Limb (tissue), 2 donors: ENCODE data around the gene ZNF354B.
"Not testable (repeated sequence)": the region's sequence is repeated elsewhere in the genome, so short reads cannot be mapped to it uniquely, and the experiment has no call there.

ENCODE experiments used
- DNase-seq, 2 donors: peaks; one replicate each; pipeline ENCODE4 v3.0.0-alpha.2; 2016; ENCODE audit errors: extremely low spot score in 2 of 2

Gene ZNF354B

GRCh38 chr5:178859625-178860521, at the start of gene ZNF354B:
Gene ZNF354B, plus strand, starts transcription at chr5:178859953. Its CDS starts 1,095 bp downstream, at chr5:178861048.
- peak; percentile 89 to 90 for DNase-seq

GRCh38 chr5:178817506-178817905, 42.2 kb upstream of the ZNF354B start:
- DNase-seq: no peak

- DNase-seq: no peak
Observed at GRCh38 chr5:178818094-178818493, 41.7 kb upstream of the ZNF354B start.

- no peak for DNase-seq
Observed at GRCh38 chr5:178820001-178820400, 39.8 kb upstream of the ZNF354B start.

- no peak for DNase-seq
Observed at GRCh38 chr5:178825444-178825843, 34.3 kb upstream of the ZNF354B start.

- no peak for DNase-seq
Observed at GRCh38 chr5:178826216-178826615, 33.5 kb upstream of the ZNF354B start.

- DNase-seq: no peak
Observed at GRCh38 chr5:178827636-178828035, 32.1 kb upstream of the ZNF354B start.

- no peak for DNase-seq
Observed at GRCh38 chr5:178831049-178831448, 28.7 kb upstream of the ZNF354B start.

- DNase-seq: no peak
Observed at GRCh38 chr5:178832618-178833201, 27.0 kb upstream of the ZNF354B start.

- DNase-seq: no peak
Observed at GRCh38 chr5:178836628-178837027, 23.1 kb upstream of the ZNF354B start.

- DNase-seq: not testable (repeated sequence)
Observed at GRCh38 chr5:178838695-178839318, 20.9 kb upstream of the ZNF354B start.

- peak; percentile 27 to 79 for DNase-seq
Observed at GRCh38 chr5:178839319-178839704, 20.4 kb upstream of the ZNF354B start.

GRCh38 chr5:178840399-178840798, 19.4 kb upstream of the ZNF354B start:
- DNase-seq: not testable (repeated sequence)

GRCh38 chr5:178849316-178849715, 10.4 kb upstream of the ZNF354B start:
- no peak for DNase-seq

GRCh38 chr5:178851951-178852350, 7.8 kb upstream of the ZNF354B start:
- DNase-seq: no peak

- no peak for DNase-seq
Observed at GRCh38 chr5:178854284-178854683, 5.5 kb upstream of the ZNF354B start.

- DNase-seq: not testable (repeated sequence)
Observed at GRCh38 chr5:178860615-178861014, 862 bp downstream of the ZNF354B start.

GRCh38 chr5:178861627-178862026, 1.9 kb downstream of the ZNF354B start:
- no peak for DNase-seq

GRCh38 chr5:178866946-178867345, 7.2 kb downstream of the ZNF354B start:
- DNase-seq: no peak

- DNase-seq: no peak
Observed at GRCh38 chr5:178869577-178869976, 9.8 kb downstream of the ZNF354B start.

GRCh38 chr5:178870411-178870810, 10.7 kb downstream of the ZNF354B start:
- DNase-seq: no peak

GRCh38 chr5:178872302-178872701, 12.5 kb downstream of the ZNF354B start:
- DNase-seq: no peak
